SU-DHL-6 (cell line): ENCODE measurements around the gene PLS1.
"Not testable (repeated sequence)": the region's sequence is repeated elsewhere in the genome, so short reads cannot be mapped to it uniquely, and the experiment has no call there.

ENCODE experiments used
- H2AFZ ChIP-seq: fragments of 200-600 bp; sonication (generic); 2 replicates; pipeline ENCODE4 v1.6.1; 2014; ENCODE audit warnings: low read depth, mild to moderate bottlenecking, moderate library complexity, mixed read lengths, antibody characterized with exemption, low read length; ENCODE audit not compliant: severe bottlenecking
- H3F3A ChIP-seq: fragments of 200-600 bp; shearing (Covaris generic); 2 replicates; pipeline ENCODE4 v1.6.0; 2016; ENCODE audit warnings: antibody characterized with exemption, mild to moderate bottlenecking; ENCODE audit not compliant: insufficient read depth
- H3K27ac ChIP-seq: fragments of 200-600 bp; sonication (generic); 2 replicates; pipeline ENCODE4 v1.5.1; 2016; ENCODE audit warnings: low read depth, mild to moderate bottlenecking, low read length, moderate library complexity, mixed read lengths
- H3K27me3 ChIP-seq: fragments of 200-600 bp; sonication (generic), shearing (Covaris generic); 2 replicates; pipeline ENCODE4 v1.6.0; 2014; ENCODE audit warnings: mild to moderate bottlenecking, low read length
- H3K36me3 ChIP-seq: fragments of 200-600 bp; sonication (generic); 2 replicates; pipeline ENCODE4 v1.6.1; 2014; ENCODE audit warnings: mild to moderate bottlenecking, low read length, mixed read lengths
- H3K4me2 ChIP-seq: fragments of 300-600, 200-600 bp; shearing (Covaris generic), sonication (generic); 2 replicates; pipeline ENCODE4 v1.6.0; 2014; ENCODE audit warnings: low read length, low read depth, mild to moderate bottlenecking; ENCODE audit not compliant: poor library complexity, severe bottlenecking
- H3K4me3 ChIP-seq: fragments of 200-600 bp; sonication (generic); 2 replicates; pipeline ENCODE4 v1.5.1; 2014; ENCODE audit warnings: antibody characterized with exemption, low read length, mild to moderate bottlenecking, mixed read lengths; ENCODE audit not compliant: insufficient read depth, poor library complexity, severe bottlenecking
- H3K79me2 ChIP-seq: fragments of 200-600 bp; sonication (generic); 2 replicates; pipeline ENCODE4 v1.6.1; 2014; ENCODE audit warnings: mild to moderate bottlenecking, low read length, moderate library complexity; ENCODE audit not compliant: insufficient read depth
- H3K9ac ChIP-seq: fragments of 200-600 bp; sonication (generic); 2 replicates; pipeline ENCODE4 v1.7.0; 2014; ENCODE audit warnings: mild to moderate bottlenecking, low read length
- H3K9me2 ChIP-seq: fragments of 200-600 bp; sonication (generic); replicated peaks from 2 replicates; pipeline ENCODE4 v1.6.1; 2014; ENCODE audit warnings: low read length; ENCODE audit not compliant: insufficient read depth
- H3K9me3 ChIP-seq: fragments of 200-600 bp; sonication (generic); 2 replicates; pipeline ENCODE4 v1.6.1; 2014; ENCODE audit warnings: low read length, mixed read lengths; ENCODE audit not compliant: insufficient read depth
- H4K20me1 ChIP-seq: fragments of 200-600 bp; sonication (generic); 2 replicates; pipeline ENCODE4 v1.6.1; 2014; ENCODE audit warnings: low read depth, mild to moderate bottlenecking, antibody characterized with exemption, low read length, moderate library complexity, mixed read lengths
- EZH2phosphoT487 ChIP-seq: fragments of 200-600 bp; sonication (generic), shearing (Covaris generic); conservative IDR thresholded peaks from 2 replicates; pipeline ENCODE4 v1.6.1; 2018; ENCODE audit warnings: mild to moderate bottlenecking, antibody characterized with exemption, low read length, moderate library complexity, mixed read lengths
- TF ChIP-seq, protein P1 (sequence below): fragments of 200-600 bp; sonication (generic); IDR thresholded peaks from one replicate; pipeline ENCODE4 v1.5.1; 2017; ENCODE audit warnings: antibody characterized with exemption, mild to moderate bottlenecking, low read length, moderate library complexity; ENCODE audit not compliant: insufficient read depth, poor library complexity, severe bottlenecking

Gene PLS1

DNA sequence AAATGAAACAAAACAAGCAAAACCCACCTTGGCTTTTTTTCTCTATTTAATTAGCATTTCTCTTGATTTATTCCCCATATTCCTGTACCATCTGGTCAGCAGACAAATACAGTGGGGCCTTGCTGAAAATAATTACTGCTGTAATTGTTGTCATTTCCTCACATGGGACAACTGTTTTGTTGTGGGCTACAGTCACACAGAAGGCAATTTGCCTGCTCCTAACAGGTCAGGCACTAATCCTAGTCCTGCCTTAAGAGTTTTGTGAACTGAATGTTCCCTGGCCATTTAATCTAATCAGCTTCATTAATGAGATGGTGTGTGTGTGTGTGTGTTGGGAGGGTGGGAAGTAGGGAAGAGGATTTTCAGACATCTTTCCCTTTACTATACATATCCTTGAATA is 139.3 kb downstream of the PLS1 start:
- Histone ChIP-seq H3K79me2 (no peaks in the 10 kb centered on the region), H3K36me3 (no peaks in the 10 kb centered on the region), H3K4me2 (no peak overlapping the region), H3K9ac (no peak overlapping the region), H3K9me3 (no peaks in the 10 kb centered on the region), H2AFZ (no peak overlapping the region), H4K20me1 (no peaks in the 10 kb centered on the region), H3F3A (no peaks in the 10 kb centered on the region), H3K4me3 (no peak overlapping the region), H3K27me3 (no peaks in the 10 kb centered on the region), H3K9me2 (no peaks in the 10 kb centered on the region), H3K27ac (no peak overlapping the region)
- no peak for TF ChIP-seq EZH2phosphoT487
- TF ChIP-seq, protein P1, sequence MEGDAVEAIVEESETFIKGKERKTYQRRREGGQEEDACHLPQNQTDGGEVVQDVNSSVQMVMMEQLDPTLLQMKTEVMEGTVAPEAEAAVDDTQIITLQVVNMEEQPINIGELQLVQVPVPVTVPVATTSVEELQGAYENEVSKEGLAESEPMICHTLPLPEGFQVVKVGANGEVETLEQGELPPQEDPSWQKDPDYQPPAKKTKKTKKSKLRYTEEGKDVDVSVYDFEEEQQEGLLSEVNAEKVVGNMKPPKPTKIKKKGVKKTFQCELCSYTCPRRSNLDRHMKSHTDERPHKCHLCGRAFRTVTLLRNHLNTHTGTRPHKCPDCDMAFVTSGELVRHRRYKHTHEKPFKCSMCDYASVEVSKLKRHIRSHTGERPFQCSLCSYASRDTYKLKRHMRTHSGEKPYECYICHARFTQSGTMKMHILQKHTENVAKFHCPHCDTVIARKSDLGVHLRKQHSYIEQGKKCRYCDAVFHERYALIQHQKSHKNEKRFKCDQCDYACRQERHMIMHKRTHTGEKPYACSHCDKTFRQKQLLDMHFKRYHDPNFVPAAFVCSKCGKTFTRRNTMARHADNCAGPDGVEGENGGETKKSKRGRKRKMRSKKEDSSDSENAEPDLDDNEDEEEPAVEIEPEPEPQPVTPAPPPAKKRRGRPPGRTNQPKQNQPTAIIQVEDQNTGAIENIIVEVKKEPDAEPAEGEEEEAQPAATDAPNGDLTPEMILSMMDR: no peak

DNA sequence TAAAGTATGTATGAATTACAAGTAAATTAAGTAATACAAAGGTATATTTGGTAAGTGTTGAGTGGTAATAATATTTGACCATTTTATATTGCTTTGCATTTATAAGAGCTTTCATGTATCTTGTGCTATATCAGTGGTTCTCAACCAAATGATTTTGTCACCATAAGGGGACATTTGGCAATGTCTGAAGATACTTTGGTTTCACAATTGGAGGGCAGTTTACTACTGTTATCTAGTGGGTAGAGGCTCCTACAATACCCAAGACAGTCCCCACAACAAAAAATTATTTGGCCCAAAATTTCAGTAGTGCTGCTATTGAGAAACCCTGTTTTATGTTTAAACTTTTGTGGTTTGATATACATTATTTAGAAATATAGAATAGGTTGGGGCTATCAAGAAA is 142.2 kb downstream of the PLS1 start:
- H2AFZ ChIP-seq: no peak overlapping the region
- H3K36me3 ChIP-seq: no peaks in the 10 kb centered on the region
- no peaks in the 10 kb centered on the region for H3K79me2 ChIP-seq
- no peaks in the 10 kb centered on the region for H3K9me3 ChIP-seq
- no peaks in the 10 kb centered on the region for H3F3A ChIP-seq
- no peaks in the 10 kb centered on the region for H3K9me2 ChIP-seq
- no peaks in the 10 kb centered on the region for H3K27me3 ChIP-seq
- TF ChIP-seq, protein P1: no peak
- no peak for TF ChIP-seq EZH2phosphoT487
- no peaks in the 10 kb centered on the region for H4K20me1 ChIP-seq
- H3K27ac ChIP-seq: no peak overlapping the region
- H3K9ac ChIP-seq: no peak overlapping the region
- H3K4me2 ChIP-seq: no peak overlapping the region
- H3K4me3 ChIP-seq: no peak overlapping the region

DNA sequence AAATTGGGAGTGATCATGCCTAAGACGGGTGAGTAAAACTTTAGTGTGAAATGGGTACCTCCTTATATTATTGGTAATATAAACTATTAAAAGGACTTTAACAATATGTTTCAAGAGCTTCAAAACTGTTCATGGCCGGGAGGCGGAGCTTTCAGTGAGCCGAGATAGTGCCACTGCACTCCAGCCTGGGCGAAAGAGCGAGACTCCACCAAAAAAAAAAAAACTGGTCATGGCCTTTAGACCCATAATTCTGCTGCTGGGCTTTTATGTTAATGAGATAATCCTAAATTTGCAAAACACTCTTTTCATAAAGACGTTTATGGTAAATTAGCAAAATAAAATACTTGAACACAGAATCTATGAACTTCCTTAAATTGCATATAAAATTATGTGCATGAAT is 150.5 kb downstream of the PLS1 start:
- Histone ChIP-seq H3K4me3 (no peak overlapping the region), H3K27me3 (no peaks in the 10 kb centered on the region), H3K36me3 (no peaks in the 10 kb centered on the region), H3K4me2 (no peak overlapping the region), H2AFZ (no peak overlapping the region), H3K9me3 (no peaks in the 10 kb centered on the region), H3K9me2 (no peaks in the 10 kb centered on the region), H4K20me1 (no peaks in the 10 kb centered on the region), H3K27ac (no peak overlapping the region), H3K79me2 (no peaks in the 10 kb centered on the region), H3K9ac (no peak overlapping the region), H3F3A (no peaks in the 10 kb centered on the region)
- no peak for TF ChIP-seq EZH2phosphoT487
- TF ChIP-seq, protein P1: no peak

DNA sequence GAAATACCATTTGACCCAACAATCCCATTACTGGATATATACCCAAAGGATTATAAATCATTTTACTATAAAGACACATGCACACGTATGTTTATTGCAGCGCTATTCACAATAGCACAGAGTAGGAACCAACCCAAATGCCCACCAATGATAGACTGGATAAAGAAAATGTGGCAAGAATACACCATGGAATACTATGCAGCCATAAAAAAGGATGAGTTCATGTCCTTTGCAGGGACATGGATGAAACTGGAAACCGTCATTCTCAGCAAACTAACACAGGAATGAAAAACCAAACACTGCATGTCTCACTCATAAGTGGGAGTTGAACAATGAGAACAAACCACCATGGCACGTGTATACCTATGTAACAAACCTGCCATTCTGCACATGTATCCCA is 154.3 kb downstream of the PLS1 start:
- H3K79me2 ChIP-seq, H2AFZ ChIP-seq, H3K9me2 ChIP-seq, H3K9me3 ChIP-seq, H3K9ac ChIP-seq, H3K27ac ChIP-seq, H3K4me2 ChIP-seq, H4K20me1 ChIP-seq, H3F3A ChIP-seq, H3K36me3 ChIP-seq, H3K27me3 ChIP-seq, H3K4me3 ChIP-seq: not testable (repeated sequence)

DNA sequence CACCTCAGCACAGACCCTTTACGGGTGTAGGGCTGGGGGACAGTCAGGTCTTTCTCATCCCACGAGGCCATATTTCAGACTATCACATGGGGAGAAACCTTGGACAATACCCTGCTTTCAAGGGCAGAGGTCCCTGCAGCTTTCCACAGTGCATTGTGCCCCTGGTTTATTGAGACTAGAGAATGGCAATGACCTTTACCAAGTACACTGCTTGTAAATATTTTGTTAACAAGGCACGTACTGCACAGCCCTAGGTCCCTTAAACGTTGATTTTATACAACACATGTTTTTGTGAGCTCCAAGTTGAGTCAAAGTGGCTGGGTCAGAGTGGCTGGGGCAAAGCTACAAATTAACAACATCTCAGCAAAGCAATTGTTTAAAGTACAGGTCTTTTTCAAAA is 156.4 kb downstream of the PLS1 start:
- H3K36me3 ChIP-seq, H3K4me2 ChIP-seq, H3K4me3 ChIP-seq: not testable (repeated sequence)

More for the DNA sequence above, 156.4 kb downstream of the PLS1 start:
- H3K9me2 ChIP-seq, H3F3A ChIP-seq, H2AFZ ChIP-seq, H4K20me1 ChIP-seq, H3K27ac ChIP-seq, H3K27me3 ChIP-seq, H3K79me2 ChIP-seq, H3K9me3 ChIP-seq, H3K9ac ChIP-seq: not testable (repeated sequence)
